Ishikawa (cell line): ENCODE results near the gene ERBIN.

ENCODE experiments used
- CREB1 ChIP-seq: IDR thresholded peaks from 2 replicates; pipeline ENCODE4 v1.6.1; 2012; ENCODE audit warnings: low read depth
- FOXM1 ChIP-seq: IDR thresholded peaks from 2 replicates; pipeline ENCODE4 v1.6.1; 2012; ENCODE audit warnings: low read depth, borderline replicate concordance
- MAX ChIP-seq: IDR thresholded peaks from 2 replicates; pipeline ENCODE4 v1.6.1; 2012
- RAD21 ChIP-seq: IDR thresholded peaks from 2 replicates; pipeline ENCODE4 v1.6.1; 2012; ENCODE audit warnings: low read depth
- TF ChIP-seq, protein P1 (sequence below): IDR thresholded peaks from 2 replicates; pipeline ENCODE4 v1.6.1; 2012; ENCODE audit warnings: low read depth, mild to moderate bottlenecking

GRCh38 chr5:65938256-65938655, 11.9 kb downstream of the ERBIN start:
- TF ChIP-seq FOXM1 (no peak), RAD21 (no peak), MAX (no peak), CREB1 (no peak)
- TF ChIP-seq, protein P1, sequence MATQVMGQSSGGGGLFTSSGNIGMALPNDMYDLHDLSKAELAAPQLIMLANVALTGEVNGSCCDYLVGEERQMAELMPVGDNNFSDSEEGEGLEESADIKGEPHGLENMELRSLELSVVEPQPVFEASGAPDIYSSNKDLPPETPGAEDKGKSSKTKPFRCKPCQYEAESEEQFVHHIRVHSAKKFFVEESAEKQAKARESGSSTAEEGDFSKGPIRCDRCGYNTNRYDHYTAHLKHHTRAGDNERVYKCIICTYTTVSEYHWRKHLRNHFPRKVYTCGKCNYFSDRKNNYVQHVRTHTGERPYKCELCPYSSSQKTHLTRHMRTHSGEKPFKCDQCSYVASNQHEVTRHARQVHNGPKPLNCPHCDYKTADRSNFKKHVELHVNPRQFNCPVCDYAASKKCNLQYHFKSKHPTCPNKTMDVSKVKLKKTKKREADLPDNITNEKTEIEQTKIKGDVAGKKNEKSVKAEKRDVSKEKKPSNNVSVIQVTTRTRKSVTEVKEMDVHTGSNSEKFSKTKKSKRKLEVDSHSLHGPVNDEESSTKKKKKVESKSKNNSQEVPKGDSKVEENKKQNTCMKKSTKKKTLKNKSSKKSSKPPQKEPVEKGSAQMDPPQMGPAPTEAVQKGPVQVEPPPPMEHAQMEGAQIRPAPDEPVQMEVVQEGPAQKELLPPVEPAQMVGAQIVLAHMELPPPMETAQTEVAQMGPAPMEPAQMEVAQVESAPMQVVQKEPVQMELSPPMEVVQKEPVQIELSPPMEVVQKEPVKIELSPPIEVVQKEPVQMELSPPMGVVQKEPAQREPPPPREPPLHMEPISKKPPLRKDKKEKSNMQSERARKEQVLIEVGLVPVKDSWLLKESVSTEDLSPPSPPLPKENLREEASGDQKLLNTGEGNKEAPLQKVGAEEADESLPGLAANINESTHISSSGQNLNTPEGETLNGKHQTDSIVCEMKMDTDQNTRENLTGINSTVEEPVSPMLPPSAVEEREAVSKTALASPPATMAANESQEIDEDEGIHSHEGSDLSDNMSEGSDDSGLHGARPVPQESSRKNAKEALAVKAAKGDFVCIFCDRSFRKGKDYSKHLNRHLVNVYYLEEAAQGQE, result no peak
